GM18511 (cell line): Measurements from ENCODE around the gene C5orf63.
"Not testable (repeated sequence)": the region's sequence is repeated elsewhere in the genome, so short reads cannot be mapped to it uniquely, and the experiment has no call there.

Source experiments
- ATAC-seq: cut with Tn5 transposase; IDR thresholded peaks from one replicate; pipeline ENCODE4 v1.9.1; 2021; ENCODE audit warnings: mild to moderate bottlenecking, moderate library complexity; ENCODE audit not compliant: unreplicated experiment

Gene C5orf63

DNA sequence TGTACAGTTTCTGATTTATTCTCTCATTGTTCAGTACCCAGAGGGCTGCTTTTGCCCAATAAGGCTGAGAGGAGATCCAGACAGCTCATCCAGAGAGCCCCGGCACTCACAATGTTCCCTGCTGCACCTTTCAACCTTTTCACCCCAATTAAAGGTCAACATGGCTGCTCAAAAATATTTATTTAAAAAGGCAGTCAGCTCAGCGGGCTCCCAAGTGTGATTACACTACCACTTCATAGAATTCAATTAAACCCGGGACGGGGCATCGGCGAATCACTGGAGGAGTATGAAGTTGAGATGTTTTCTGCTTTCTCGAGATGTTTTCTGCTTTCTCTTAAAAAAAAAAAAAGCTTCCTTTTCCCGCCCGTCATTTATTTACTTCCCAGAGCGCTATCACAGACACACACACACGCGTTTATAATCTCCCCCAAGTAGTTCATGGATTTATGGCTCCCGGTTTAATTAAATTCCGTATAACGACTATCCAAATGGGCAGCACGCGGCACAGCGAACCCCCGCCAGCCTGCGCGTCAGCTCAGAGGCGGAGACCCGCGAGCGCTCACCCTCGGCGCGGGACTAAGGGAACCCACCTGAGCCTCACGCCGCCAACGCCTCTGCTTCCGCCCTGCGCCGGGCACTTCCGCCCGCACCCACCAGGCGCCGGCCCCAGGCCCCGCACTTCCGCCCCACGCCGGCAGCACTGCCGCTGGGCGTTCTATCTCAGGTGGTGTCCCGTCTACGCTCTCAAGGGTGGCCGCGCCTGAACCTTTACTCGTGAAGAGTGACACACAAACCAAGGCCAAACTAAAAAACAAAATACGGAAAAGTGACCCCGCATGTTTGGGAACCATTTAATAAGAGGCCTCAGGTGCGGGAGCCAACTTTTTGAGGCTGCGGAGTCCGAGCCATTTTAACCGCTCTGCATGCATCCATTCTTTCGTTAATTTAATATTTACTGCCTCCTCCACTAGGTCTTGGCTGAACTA lies at the start of gene C5orf63:
Gene C5orf63, minus strand, starts transcription at position 642 of the 986 bp plus-strand sequence. CDS start 14,507 bp downstream, outside the sequence.
- peak; percentile 99 for ATAC-seq

GRCh38 chr5:127112347-127112864 lies 39.1 kb upstream of the C5orf63 start:
- ATAC-seq, result no peak

DNA sequence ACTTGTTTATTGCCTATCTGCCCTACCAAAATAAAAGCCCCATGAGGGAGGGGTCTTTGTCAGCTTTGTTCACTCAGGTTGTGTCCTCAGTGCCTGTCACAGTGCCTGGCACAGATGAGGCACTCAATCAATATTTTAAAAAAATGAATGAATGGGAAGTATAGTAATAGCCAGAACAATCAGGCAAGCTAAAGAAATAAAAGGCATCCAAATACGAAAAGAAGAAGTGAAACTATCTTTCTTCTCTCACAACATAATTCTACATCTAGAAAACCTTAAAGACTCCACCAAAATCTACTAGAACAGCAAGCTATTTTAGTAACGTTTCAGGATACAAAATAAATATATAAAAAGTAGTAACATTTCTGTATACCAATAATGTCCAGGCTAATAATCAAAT lies 37.8 kb upstream of the C5orf63 start:
- peak; percentile 93 for ATAC-seq

DNA sequence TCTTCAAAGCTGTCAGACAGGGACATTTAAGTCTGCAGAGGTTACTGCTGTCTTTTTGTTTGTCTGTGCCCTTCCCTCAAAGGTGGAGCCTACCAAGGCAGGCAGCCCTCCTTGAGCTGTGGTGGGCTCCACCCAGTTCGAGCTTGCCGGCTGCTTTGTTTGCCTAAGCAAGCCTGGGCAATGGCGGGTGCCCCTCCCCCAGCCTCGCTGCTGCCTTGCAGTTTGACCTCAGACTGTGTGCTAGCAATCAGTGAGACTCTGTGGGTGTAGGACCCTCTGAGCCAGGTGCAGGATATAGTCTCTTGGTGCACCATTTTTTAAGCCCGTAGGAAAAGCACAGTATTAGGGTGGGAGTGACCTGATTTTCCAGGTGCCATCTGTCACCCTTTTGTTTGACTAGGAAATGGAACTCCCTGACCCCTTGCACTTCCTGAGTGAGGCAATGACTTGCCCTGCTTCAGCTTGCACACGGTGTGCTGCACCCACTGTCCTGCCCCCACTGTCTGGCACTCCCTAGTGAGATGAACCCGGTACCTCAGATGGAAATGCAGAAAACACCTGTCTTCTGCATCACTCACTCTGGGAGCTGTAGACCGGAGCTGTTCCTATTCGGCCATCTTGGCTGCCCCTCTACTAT lies 35.4 kb upstream of the C5orf63 start:
- not testable (repeated sequence) for ATAC-seq

DNA sequence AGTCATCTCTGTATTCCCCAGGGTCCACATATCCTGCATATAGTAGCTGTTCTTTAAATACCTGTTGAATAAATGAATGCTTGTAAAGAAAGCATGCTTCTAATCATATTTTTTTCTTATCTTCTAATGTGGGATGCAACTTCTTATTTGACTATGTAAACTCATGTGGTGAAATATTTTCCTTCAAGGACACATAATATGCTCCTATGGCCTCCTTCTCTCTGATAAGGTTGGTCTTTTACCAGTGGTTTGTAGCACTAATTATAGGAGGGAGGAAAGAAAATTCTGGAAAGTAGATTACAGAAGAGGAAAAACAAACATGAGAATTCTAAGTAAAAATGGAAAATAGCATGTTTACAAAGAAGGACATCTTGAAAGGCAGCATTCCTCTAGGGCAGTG lies 28.6 kb upstream of the C5orf63 start:
- no peak for ATAC-seq

GRCh38 chr5:127101533-127101932 lies 28.2 kb upstream of the C5orf63 start:
- no peak for ATAC-seq

- no peak for ATAC-seq
Measured at GRCh38 chr5:127098241-127098640, 24.9 kb upstream of the C5orf63 start.

DNA sequence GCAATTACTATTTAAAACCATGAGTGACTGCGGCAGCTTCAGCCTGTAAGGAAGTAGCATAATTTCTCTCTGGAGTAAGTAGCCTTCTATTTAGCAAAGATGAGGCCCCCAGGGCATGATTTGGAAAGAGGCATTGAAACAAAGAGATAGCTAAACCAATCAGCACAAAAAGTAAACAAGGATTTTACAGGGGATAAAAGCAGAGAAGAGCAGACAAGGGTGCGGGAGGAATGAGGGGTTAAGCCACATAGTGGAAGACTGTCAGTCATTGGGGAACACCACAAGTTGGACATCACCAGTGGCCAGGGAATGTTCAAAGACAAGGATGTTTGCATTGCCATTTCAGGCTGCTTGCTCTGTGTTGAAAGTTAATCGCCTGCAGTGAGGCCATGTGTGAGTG lies 24.0 kb upstream of the C5orf63 start:
- ATAC-seq, result no peak

- ATAC-seq, result no peak
Measured at GRCh38 chr5:127096328-127096993, 23.2 kb upstream of the C5orf63 start.

- ATAC-seq, result no peak
Measured at GRCh38 chr5:127094161-127094814, 21.0 kb upstream of the C5orf63 start.

- no peak for ATAC-seq
Measured at GRCh38 chr5:127092690-127093089, 19.4 kb upstream of the C5orf63 start.

DNA sequence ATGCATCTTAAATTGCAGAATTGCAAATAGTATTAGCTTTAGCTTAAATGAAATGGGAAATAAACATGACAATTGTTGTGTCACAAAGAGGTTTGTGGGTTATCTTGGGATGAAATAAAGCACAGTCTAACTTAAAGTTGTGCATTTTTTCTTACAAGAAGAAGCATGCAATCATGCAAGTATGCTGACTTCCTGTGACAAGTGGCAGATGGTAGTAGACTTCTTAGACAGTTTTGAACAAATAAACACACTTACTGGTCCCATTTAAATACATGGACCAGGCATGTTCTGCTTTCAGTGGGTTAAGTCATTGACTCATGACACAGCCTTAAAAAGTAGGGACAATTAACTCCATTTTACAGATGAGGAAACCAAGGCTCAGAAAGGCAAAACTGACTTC lies 15.9 kb upstream of the C5orf63 start:
- no peak for ATAC-seq

DNA sequence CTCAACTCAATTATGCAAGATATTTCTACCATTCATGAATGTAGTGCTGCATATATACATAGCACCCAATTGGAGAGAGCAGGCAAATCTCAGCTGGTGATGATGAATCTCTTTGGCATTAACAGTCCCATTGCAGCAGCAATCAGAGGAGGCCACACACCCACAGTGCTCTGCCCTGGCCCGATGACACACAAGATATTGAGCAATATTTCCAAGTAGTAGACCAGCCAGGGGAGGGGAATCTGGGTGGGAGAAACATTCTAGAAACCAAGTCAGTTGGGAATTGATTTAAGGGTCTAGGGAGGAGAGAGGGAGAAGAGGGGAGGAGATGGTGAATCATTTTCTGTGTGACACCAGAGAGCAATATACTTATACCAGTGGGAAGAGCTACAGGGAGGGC lies 14.9 kb upstream of the C5orf63 start:
- no peak for ATAC-seq

DNA sequence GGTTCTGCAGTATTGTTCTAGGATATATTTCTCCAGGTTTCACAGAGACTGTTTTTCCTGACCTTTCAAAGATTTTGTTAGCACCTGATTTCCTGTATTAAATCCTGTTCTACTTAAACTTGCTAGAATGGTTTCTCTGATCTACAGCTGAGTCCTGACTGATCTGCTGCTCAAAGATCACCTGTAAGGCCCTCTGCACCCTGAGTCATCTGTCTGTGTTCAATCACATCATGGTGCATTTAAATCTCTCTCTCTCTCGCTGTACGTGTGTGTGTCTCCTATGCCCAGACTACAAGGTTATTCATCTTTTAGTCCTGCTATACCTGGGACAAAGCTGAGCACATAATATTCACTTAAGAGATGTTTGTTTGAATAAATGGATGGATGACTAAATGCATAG lies 13.3 kb upstream of the C5orf63 start:
- no peak for ATAC-seq

- no peak for ATAC-seq
Measured at GRCh38 chr5:127085796-127086195, 12.5 kb upstream of the C5orf63 start.

DNA sequence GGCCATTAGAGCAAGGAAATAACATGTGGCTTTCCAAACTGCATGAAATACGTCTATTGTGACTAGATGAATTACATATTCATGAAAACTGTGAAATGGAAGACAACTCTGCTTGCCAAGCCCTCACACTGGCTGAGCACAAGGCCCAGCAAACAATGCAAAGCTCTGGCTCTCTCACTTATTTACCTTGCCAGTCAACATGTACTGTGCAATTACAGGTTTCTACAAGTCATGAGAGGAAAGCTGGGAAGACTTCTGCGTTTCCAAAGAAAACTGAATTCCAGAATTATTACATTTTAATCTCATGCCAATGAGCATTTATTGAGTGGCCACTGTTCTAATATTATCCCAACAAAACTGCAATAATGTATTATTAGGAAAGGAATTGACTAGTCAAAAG lies 12.1 kb upstream of the C5orf63 start:
- no peak for ATAC-seq

DNA sequence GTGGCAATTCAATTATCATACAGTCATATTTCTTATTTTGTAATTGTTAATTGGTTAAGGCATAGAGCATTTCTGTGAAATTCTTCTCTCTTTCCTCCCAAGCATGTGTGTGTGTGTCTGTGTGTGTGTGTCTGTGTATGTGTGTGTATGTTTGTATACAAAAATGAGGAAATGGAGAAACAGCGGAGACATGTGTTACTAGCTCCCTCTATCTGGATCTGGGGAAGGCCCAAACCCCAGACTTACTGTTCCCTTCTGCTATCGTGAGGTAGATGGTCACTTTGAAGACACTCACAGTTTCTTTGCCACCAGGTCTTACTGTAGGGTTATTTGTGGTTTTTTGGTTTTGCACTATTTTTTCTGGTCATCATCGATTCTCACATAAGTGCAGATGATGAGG lies 11.4 kb upstream of the C5orf63 start:
- no peak for ATAC-seq

GRCh38 chr5:127083711-127084110 lies 10.4 kb upstream of the C5orf63 start:
- ATAC-seq, result no peak

GRCh38 chr5:127079994-127080491 lies 6.7 kb upstream of the C5orf63 start:
- ATAC-seq, result no peak

DNA sequence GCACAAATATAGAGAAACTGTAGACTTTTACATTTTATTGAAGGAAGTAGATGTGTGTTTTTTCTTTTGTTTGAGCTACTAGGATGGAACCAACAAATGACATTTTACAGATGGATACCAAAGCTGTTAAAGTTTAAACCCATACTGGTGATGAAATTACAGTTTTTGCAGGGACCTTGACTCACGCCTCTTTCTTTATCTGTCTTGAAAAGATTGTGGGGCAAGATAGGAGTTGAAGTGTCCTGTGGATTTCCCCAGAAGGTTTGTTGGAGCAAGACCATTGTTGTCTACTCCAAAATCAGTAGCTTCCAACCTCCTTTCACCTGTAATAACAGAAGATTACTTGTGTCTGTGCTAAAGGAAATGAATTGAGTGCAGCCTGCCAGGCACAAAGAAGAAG lies 4.1 kb upstream of the C5orf63 start:
- ATAC-seq, result no peak
